Fibroblast of pulmonary artery (primary cell): Measurements from ENCODE around the gene DPPA2.

ENCODE experiments used
- DNase-seq: peaks from one replicate; pipeline ENCODE4 v3.0.0-alpha.2; 2010; ENCODE audit warnings: low read depth
- H3K4me3 ChIP-seq: replicated peaks from 2 replicates; pipeline ENCODE4 v1.5.1; 2011; ENCODE audit warnings: low read depth, mild to moderate bottlenecking, control low read depth, low read length, moderate library complexity
- CTCF ChIP-seq: IDR thresholded peaks from 2 replicates; pipeline ENCODE4 v1.5.1; 2011; ENCODE audit warnings: mild to moderate bottlenecking, control low read depth, low read length, inconsistent platforms; ENCODE audit errors: missing control alignments

DPPA2 gene

GRCh38 chr3:109252641-109253040, 63.7 kb downstream of the DPPA2 start:
- no peak for TF ChIP-seq CTCF
- no peak for DNase-seq
- no peak overlapping the region for H3K4me3 ChIP-seq
